Astrocyte of the cerebellum (primary cell): Measurements from ENCODE around the gene MAP10.

Experiments
- DNase-seq: peaks from one replicate; pipeline ENCODE4 v3.0.0-alpha.2; 2011; ENCODE audit warnings: low read depth
- H3K4me3 ChIP-seq: 2 replicates; pipeline ENCODE4 v1.5.1; 2011; ENCODE audit warnings: mild to moderate bottlenecking, low read depth, low read length, moderate library complexity
- CTCF ChIP-seq: IDR thresholded peaks from 2 replicates; pipeline ENCODE4 v1.5.1; 2012; ENCODE audit warnings: low read length, low read depth, moderate library complexity, mild to moderate bottlenecking; ENCODE audit errors: missing control alignments
- in situ Hi-C: cut with HindIII; loops from 2 replicates; pipeline ENCODE4 v1.10.0; 2017; ENCODE audit warnings: low sequenced_read_pairs

Gene MAP10

GRCh38 chr1:232813097-232813496 is 7.9 kb downstream of the MAP10 start:
- no peak overlapping the region for H3K4me3 ChIP-seq
- TF ChIP-seq CTCF, result no peak
- in situ Hi-C loops, result no loop called here
- no peak for DNase-seq

- in situ Hi-C loops, result no loop called here
- TF ChIP-seq CTCF, result no peak
- no peak overlapping the region for H3K4me3 ChIP-seq
- no peak for DNase-seq
Observed at GRCh38 chr1:232813760-232814159, 8.5 kb downstream of the MAP10 start.

- no peak for DNase-seq
- no peak for TF ChIP-seq CTCF
- H3K4me3 ChIP-seq, result no peak overlapping the region
- in situ Hi-C loops, result no loop called here
Observed at GRCh38 chr1:232816324-232816723, 11.1 kb downstream of the MAP10 start.

GRCh38 chr1:232818040-232818439 is 12.8 kb downstream of the MAP10 start:
- in situ Hi-C loops, result no loop called here
- TF ChIP-seq CTCF, result no peak
- H3K4me3 ChIP-seq, result no peak overlapping the region
- DNase-seq, result no peak

- H3K4me3 ChIP-seq, result no peak overlapping the region
- DNase-seq, result no peak
- no peak for TF ChIP-seq CTCF
- in situ Hi-C loops, result no loop called here
Observed at GRCh38 chr1:232820431-232820830, 15.2 kb downstream of the MAP10 start.

- no peak for TF ChIP-seq CTCF
- no peak overlapping the region for H3K4me3 ChIP-seq
- in situ Hi-C loops, result no loop called here
- DNase-seq, result no peak
Observed at GRCh38 chr1:232822530-232822929, 17.3 kb downstream of the MAP10 start.

- H3K4me3 ChIP-seq, result no peak overlapping the region
- in situ Hi-C loops, result loop anchor here (5.0 kb wide), 1 partner anchor 54 kb away; no protein-coding TSS in a partner anchor
- TF ChIP-seq CTCF, result no peak
- DNase-seq, result no peak
Observed at GRCh38 chr1:232826318-232826717, 21.1 kb downstream of the MAP10 start.
